GM12872 (cell line): ENCODE measurements around the gene FOXN4.
A peak's percentile ranks its signal among the peaks of the same experiment; 100 is the strongest.

Experiments used
- CTCF ChIP-seq: IDR thresholded peaks from 3 replicates; pipeline ENCODE4 v1.5.1; 2011; ENCODE audit warnings: low read depth, mild to moderate bottlenecking, low read length, moderate library complexity; ENCODE audit not compliant: insufficient read depth

The FOXN4 gene

GRCh38 chr12:109302358-109302757 lies 6.7 kb downstream of the FOXN4 start:
- peak; percentile 37; the same call in 2 of the 3 replicates for TF ChIP-seq CTCF

DNA sequence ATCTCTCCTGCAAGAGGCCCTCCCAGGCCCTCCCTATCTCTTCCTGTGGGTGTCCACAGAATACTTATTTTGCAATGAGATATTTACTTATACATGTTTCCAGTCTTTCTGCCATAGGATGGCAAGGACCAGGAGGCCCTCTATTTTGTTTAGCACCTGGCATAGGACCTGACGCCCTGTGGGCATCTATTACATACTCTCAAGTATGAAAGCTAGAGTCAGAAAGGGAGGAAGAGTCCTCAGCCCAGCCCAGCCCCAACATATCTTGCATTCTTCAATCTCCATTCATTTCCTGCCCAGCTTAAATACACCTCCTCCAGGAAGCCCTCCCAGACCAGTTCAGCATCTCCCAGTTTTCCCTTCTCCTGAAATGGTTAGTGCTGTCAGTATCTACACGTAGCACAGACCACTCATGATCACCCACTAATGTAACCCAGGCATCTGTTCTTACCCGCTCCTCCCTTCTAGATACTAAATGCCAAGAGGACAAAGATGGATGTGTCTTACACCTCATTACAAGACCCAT lies 7.4 kb downstream of the FOXN4 start:
- no peak for TF ChIP-seq CTCF

- TF ChIP-seq CTCF: no peak
Measured at GRCh38 chr12:109299849-109300248, 9.2 kb downstream of the FOXN4 start.

- no peak for TF ChIP-seq CTCF
Measured at GRCh38 chr12:109296431-109296830, 12.7 kb downstream of the FOXN4 start.

- TF ChIP-seq CTCF: no peak
Measured at GRCh38 chr12:109295764-109296425, 13.2 kb downstream of the FOXN4 start.

DNA sequence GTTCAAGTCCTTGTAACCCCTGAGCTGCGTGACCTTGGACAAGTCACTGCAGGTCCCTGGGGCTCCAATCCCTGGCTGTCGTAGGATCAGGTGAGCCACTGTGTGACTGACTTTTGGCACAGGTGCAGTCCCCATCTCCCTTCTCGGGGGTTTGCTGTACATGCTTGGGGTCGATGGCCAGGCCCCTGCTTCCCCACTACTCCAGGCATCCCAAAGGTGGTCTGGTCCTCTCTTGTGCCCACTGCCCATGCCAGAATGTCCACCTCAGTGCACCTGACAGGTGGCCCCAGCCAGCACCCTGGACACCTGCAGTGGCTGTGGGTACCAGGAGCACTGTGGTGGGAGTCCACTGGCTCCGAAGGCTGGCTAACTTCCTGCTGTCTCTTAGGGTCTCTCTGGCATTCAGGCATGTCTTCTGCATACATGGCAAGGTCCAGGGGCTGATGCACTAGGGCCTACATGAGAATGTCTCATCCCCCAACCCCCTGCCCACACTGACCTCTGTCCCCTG lies 14.7 kb downstream of the FOXN4 start:
- TF ChIP-seq CTCF: no peak

- no peak for TF ChIP-seq CTCF
Measured at GRCh38 chr12:109293106-109293505, 16.0 kb downstream of the FOXN4 start.
